ENCODE results near the gene KLC4.

Gene KLC4

DNA sequence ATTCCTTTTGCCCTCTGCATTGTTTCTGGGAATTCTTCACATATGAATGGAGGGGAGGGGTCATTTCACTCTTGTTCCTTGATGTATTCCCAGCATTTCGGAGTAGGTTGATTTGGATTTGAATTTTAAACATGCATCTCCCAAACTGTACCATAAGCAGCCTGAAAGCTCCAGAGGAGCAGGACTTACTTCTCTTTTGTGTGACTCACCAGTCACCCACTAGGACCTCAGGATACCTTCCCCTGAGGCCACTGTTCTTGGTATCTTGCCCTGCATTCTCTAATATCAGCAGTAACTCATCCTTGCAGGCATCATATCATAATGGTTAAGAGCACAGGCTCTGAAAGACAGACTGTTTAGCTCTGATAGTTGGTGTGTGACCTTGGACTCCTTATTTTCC lies 900 bp upstream of the KLC4 start:
- CTCF ChIA-PET, result interaction anchor here (0.6 kb wide), 1 partner anchor 240 kb away, joined by 3 read pairs; the partner anchor contains the start of gene SLC22A7
- TF ChIP-seq, protein P1, sequence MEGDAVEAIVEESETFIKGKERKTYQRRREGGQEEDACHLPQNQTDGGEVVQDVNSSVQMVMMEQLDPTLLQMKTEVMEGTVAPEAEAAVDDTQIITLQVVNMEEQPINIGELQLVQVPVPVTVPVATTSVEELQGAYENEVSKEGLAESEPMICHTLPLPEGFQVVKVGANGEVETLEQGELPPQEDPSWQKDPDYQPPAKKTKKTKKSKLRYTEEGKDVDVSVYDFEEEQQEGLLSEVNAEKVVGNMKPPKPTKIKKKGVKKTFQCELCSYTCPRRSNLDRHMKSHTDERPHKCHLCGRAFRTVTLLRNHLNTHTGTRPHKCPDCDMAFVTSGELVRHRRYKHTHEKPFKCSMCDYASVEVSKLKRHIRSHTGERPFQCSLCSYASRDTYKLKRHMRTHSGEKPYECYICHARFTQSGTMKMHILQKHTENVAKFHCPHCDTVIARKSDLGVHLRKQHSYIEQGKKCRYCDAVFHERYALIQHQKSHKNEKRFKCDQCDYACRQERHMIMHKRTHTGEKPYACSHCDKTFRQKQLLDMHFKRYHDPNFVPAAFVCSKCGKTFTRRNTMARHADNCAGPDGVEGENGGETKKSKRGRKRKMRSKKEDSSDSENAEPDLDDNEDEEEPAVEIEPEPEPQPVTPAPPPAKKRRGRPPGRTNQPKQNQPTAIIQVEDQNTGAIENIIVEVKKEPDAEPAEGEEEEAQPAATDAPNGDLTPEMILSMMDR (conservative IDR thresholded peaks at IDR 0.05; ENCODE audit: low read depth), result no peak
- H3K27ac ChIP-seq, result no peak overlapping the region
- POLR2A ChIA-PET (ENCODE audit: low non-redundant PET), result interaction anchor here (0.9 kb wide), 1 partner anchor 17 kb away, joined by 3 read pairs; the partner anchor contains the start of gene PTK7
- no peak for DNase-seq (ENCODE audit: low spot score)

DNA sequence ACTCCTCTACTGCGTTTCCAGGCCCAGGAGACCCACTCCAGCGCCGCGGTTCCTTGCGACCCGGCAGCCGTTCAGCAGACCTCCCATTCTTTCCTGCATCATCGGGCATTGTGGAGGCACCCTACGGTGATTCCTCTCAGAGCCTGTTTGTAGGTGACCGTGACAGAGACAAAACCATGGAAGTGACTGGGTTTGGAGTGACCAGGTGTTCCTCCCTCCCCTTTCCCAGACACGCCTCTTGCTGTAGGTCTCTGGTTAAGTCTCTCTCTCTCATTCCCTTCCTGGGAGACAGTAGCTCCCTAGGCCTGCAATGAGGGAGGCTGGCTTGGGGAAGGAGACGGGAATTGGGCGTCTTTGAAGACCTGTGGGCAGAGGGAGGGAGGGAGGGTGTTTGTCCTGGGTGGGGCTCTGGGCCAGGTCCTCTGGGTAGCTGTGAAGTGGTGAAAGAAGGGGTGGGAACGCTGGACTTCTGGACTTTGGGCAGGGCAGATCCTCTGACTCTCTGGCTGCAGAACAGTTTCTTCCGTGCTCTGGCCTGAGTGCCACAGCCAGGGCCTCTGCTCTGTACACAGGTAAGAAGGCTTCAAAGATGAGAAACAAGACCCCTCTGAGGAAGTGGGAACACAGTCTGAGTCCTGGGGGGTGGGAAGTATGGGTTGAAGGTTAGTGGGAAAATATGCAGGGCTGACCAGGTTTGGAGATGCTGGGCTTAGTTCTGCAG lies 763 bp downstream of the KLC4 start:
- peak overlapping the region; percentile 85 for H3K27ac ChIP-seq
- DNase-seq (ENCODE audit: low spot score), result peak; percentile 44
- TF ChIP-seq, protein P1 (conservative IDR thresholded peaks at IDR 0.05; ENCODE audit: low read depth), result no peak
- POLR2A ChIA-PET (ENCODE audit: low non-redundant PET), result interaction anchor here (0.7 kb wide), 1 partner anchor 81 kb away, joined by 6 read pairs; no protein-coding TSS in a partner anchor
- CTCF ChIA-PET, result interaction anchor here (0.7 to 2.9 kb wide), 2 partner anchors 51 to 83 kb away, joined by 3 to 11 read pairs; no protein-coding TSS in a partner anchor

DNA sequence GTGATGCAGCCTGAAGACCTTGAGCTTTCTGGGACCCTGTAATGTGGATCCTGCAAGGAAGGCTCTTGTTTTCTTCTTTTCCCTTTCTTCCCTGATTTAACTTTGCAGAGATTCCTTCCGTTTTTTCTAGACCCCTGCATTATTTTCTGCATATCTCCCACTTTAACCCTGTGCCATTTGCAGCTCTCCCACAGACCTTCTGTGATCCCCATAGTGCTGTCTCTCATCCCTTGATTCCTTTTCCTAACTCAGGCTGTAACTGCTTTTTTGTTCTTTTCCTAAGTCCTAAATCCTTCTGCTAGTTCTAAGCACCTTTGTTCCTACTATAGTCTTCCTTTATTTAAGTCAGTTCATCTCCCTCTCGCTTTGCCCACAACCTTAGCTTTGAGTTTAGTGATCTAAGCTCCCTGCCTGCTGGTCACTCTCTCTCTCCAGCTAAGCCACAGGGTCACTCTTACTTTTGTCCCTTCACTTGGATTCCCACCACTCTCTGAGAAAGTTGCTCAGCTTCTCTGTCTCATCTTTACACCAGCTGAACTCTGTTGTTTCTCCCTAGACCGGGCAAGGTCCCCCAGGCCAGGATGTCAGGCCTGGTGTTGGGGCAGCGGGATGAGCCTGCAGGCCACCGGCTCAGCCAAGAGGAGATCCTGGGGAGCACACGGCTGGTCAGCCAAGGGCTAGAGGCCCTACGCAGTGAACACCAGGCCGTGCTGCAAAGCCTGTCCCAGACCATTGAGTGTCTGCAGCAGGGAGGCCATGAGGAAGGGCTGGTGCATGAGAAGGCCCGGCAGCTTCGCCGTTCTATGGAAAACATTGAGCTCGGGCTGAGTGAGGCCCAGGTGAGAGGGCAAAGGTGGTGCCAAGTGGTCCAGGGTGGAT lies 1.6 kb downstream of the KLC4 start:
- DNase-seq (ENCODE audit: low spot score), result no peak
- CTCF ChIA-PET, result interaction anchor here (0.7 to 2.9 kb wide), 2 partner anchors 36 to 82 kb away, joined by 3 to 11 read pairs; no protein-coding TSS in a partner anchor
- TF ChIP-seq, protein P1 (conservative IDR thresholded peaks at IDR 0.05; ENCODE audit: low read depth), result no peak
- peak overlapping the region; percentile 85 for H3K27ac ChIP-seq
- POLR2A ChIA-PET (ENCODE audit: low non-redundant PET), result no interaction called here

DNA sequence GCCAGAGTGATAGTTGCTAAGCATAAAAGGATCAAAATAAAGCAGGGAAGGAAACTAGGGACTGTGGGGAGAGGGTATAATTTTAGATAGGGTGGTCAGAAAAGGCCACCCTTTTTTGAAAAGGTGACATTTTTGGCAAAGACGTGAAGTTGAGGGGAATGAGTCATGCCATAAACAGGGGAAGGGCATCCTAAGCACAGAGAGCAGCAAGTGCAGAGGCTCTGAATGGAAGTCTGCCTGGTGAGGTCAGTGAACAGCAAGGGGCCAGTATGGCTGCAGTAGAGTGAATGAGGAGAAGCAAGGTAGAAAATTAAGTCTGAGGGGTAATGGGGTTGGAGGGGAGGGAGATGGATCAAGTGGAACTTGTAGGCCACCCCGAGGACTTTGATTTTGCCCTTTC lies 2.4 kb downstream of the KLC4 start:
- DNase-seq (ENCODE audit: low spot score), result no peak
- TF ChIP-seq, protein P1 (conservative IDR thresholded peaks at IDR 0.05; ENCODE audit: low read depth), result no peak
- no peak overlapping the region for H3K27ac ChIP-seq
- ChIA-PET CTCF (interaction anchor here (2.9 kb wide), 1 partner anchor 81 kb away, joined by 11 read pairs; no protein-coding TSS in a partner anchor), POLR2A (ENCODE audit: low non-redundant PET) (no interaction called here)

DNA sequence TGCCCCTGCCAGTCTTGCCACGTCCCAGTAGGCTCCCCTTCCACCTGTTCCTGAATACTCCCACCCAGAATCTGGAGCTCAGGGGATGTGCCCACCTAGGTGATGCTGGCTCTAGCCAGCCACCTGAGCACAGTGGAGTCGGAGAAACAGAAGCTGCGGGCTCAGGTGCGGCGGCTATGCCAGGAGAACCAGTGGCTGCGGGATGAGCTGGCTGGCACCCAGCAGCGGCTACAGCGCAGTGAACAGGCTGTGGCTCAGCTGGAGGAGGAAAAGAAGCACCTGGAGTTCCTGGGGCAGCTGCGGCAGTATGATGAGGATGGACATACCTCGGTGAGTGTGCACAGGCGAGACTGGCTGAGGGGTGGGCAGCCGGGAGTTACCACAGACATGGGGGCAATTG lies 3.4 kb downstream of the KLC4 start:
- no peak for DNase-seq (ENCODE audit: low spot score)
- ChIA-PET CTCF (interaction anchor here (0.6 to 1.5 kb wide), 2 partner anchors 14 to 81 kb away, joined by 3 to 4 read pairs; no protein-coding TSS in a partner anchor), POLR2A (ENCODE audit: low non-redundant PET) (interaction anchor here (0.6 kb wide), 1 partner anchor 9 kb away, joined by 3 read pairs; the partner anchor contains the start of gene CUL7)
- TF ChIP-seq, protein P1 (conservative IDR thresholded peaks at IDR 0.05; ENCODE audit: low read depth), result no peak
- H3K27ac ChIP-seq, result no peak overlapping the region
